H9 (cell line): ENCODE data around the gene PERM1. TPM values are rescaled to one million over a fixed set of nuclear protein-coding genes. Genes with fewer than 3 reads are reported as not detected.

Experiments used
- DNase-seq: peaks from one replicate; pipeline ENCODE4 v3.0.0-alpha.2; 2017
- H2AFZ ChIP-seq: one replicate; pipeline ENCODE4 v1.6.1; 2013; ENCODE audit warnings: mild to moderate bottlenecking, low read length, control low read depth, moderate library complexity
- H2AK5ac ChIP-seq: 2 replicates; pipeline ENCODE4 v1.6.1; 2013; ENCODE audit warnings: low read length, control low read depth, mixed read lengths; ENCODE audit not compliant: insufficient read length
- H2BK120ac ChIP-seq: one replicate; pipeline ENCODE4 v1.6.1; 2013; ENCODE audit warnings: low read depth, mild to moderate bottlenecking, low read length, control low read depth, inconsistent platforms; ENCODE audit not compliant: poor library complexity, severe bottlenecking
- H2BK12ac ChIP-seq: 2 replicates; pipeline ENCODE4 v1.6.1; 2013; ENCODE audit warnings: low read length, control low read depth, mixed read lengths, low read depth; ENCODE audit not compliant: insufficient read length
- H2BK15ac ChIP-seq: 2 replicates; pipeline ENCODE4 v1.6.1; 2013; ENCODE audit warnings: low read depth, low read length, control low read depth
- H2BK20ac ChIP-seq: one replicate; pipeline ENCODE4 v1.6.1; 2013; ENCODE audit warnings: low read depth, mild to moderate bottlenecking, low read length, control low read depth, inconsistent platforms; ENCODE audit not compliant: poor library complexity, severe bottlenecking
- H2BK5ac ChIP-seq: 2 replicates; pipeline ENCODE4 v1.6.1; 2013; ENCODE audit warnings: low read length, control low read depth, mixed read lengths; ENCODE audit not compliant: insufficient read length
- H3K14ac ChIP-seq: 2 replicates; pipeline ENCODE4 v1.6.1; 2013; ENCODE audit warnings: low read length, control low read depth; ENCODE audit not compliant: insufficient read depth
- H3K18ac ChIP-seq: 2 replicates; pipeline ENCODE4 v1.6.1; 2013; ENCODE audit warnings: low read depth, mild to moderate bottlenecking, mixed read lengths, low read length, control low read depth; ENCODE audit not compliant: insufficient read length
- H3K23ac ChIP-seq: 2 replicates; pipeline ENCODE4 v1.6.1; 2013; ENCODE audit warnings: low read length, control low read depth, mixed read lengths, low read depth; ENCODE audit not compliant: insufficient read length
- H3K23me2 ChIP-seq: 2 replicates; pipeline ENCODE4 v1.6.1; 2013; ENCODE audit warnings: low read depth, mild to moderate bottlenecking, mixed read lengths, low read length, control low read depth; ENCODE audit not compliant: insufficient read length, poor library complexity, severe bottlenecking
- H3K27ac ChIP-seq: 2 replicates; pipeline ENCODE4 v1.5.1; 2013; ENCODE audit warnings: low read length, control low read depth, mixed read lengths, low read depth; ENCODE audit not compliant: insufficient read length
- H3K27me3 ChIP-seq: 2 replicates; pipeline ENCODE4 v1.6.1; 2013; ENCODE audit warnings: low read length, control low read depth, inconsistent platforms; ENCODE audit not compliant: insufficient read depth
- H3K4ac ChIP-seq: 2 replicates; pipeline ENCODE4 v1.6.1; 2013; ENCODE audit warnings: low read depth, mild to moderate bottlenecking, control low read depth, inconsistent platforms, low read length, moderate library complexity
- H3K4me1 ChIP-seq: 2 replicates; pipeline ENCODE4 v1.6.1; 2013; ENCODE audit warnings: low read length, control low read depth, inconsistent platforms; ENCODE audit not compliant: insufficient read depth
- H3K4me2 ChIP-seq: 2 replicates; pipeline ENCODE4 v1.6.1; 2013; ENCODE audit warnings: low read length, control low read depth, mixed read lengths; ENCODE audit not compliant: insufficient read length, insufficient read depth
- H3K56ac ChIP-seq: 2 replicates; pipeline ENCODE4 v1.6.1; 2013; ENCODE audit warnings: low read depth, mild to moderate bottlenecking, mixed read lengths, low read length, control low read depth; ENCODE audit not compliant: insufficient read length
- H3K79me1 ChIP-seq: 2 replicates; pipeline ENCODE4 v1.6.1; 2013; ENCODE audit warnings: low read depth, mild to moderate bottlenecking, moderate library complexity, low read length, control low read depth, inconsistent platforms; ENCODE audit not compliant: insufficient read depth, poor library complexity, severe bottlenecking
- H3K79me2 ChIP-seq: 2 replicates; pipeline ENCODE4 v1.6.1; 2013; ENCODE audit warnings: low read length, control low read depth, inconsistent platforms; ENCODE audit not compliant: insufficient read depth
- H3K9ac ChIP-seq: 2 replicates; pipeline ENCODE4 v1.6.1; 2013; ENCODE audit warnings: low read length, control low read depth, mixed read lengths; ENCODE audit not compliant: insufficient read length; ENCODE audit errors: extremely low read depth
- H3K9me3 ChIP-seq: one replicate; pipeline ENCODE4 v1.6.1; 2013; ENCODE audit warnings: low read depth, low read length, inconsistent platforms; ENCODE audit not compliant: control insufficient read depth
- H3T11ph ChIP-seq: one replicate; pipeline ENCODE4 v1.6.1; 2013; ENCODE audit warnings: mild to moderate bottlenecking, low read length, control low read depth, inconsistent platforms
- H4K20me1 ChIP-seq: one replicate; pipeline ENCODE4 v1.6.1; 2013; ENCODE audit not compliant: control insufficient read depth, insufficient read length, insufficient read depth
- H4K5ac ChIP-seq: 2 replicates; pipeline ENCODE4 v1.6.1; 2013; ENCODE audit warnings: low read depth, mild to moderate bottlenecking, mixed read lengths, low read length, control low read depth; ENCODE audit not compliant: insufficient read length
- H4K8ac ChIP-seq: replicated peaks from 2 replicates; pipeline ENCODE4 v1.6.1; 2013; ENCODE audit warnings: low read length, control low read depth, mixed read lengths, low read depth; ENCODE audit not compliant: insufficient read length
- H4K91ac ChIP-seq: 2 replicates; pipeline ENCODE4 v1.6.1; 2013; ENCODE audit warnings: low read depth, mild to moderate bottlenecking, moderate library complexity, mixed read lengths, low read length, control low read depth; ENCODE audit not compliant: insufficient read length
- H3K27ac Mint-ChIP-seq, 3 experiments: 2 replicates in 2 of 3; 3 replicates in 1 of 3; pipeline ENCODE4 v1.8.0; 2020 to 2021; ENCODE audit warnings: mixed read lengths in 3 of 3, mild to moderate bottlenecking in 1 of 3, moderate library complexity in 1 of 3
- H3K27me3 Mint-ChIP-seq: 2 replicates; pipeline ENCODE4 v1.8.0; 2021; ENCODE audit warnings: low read depth, mild to moderate bottlenecking, moderate library complexity, mixed read lengths
- H3K36me3 Mint-ChIP-seq, 3 experiments: 2 replicates in 2 of 3; 3 replicates in 1 of 3; pipeline ENCODE4 v1.8.0; 2020 to 2021; ENCODE audit warnings: low read depth in 3 of 3, mixed read lengths in 3 of 3; ENCODE audit not compliant: insufficient read depth in 1 of 3
- H3K4me1 Mint-ChIP-seq, 2 experiments: 2 replicates each; pipeline ENCODE4 v1.8.0; 2020; ENCODE audit warnings: mixed read lengths in 2 of 2
- H3K4me3 Mint-ChIP-seq, 2 experiments: 2 replicates in 1 of 2; 3 replicates in 1 of 2; pipeline ENCODE4 v1.8.0; 2020 to 2021; ENCODE audit warnings: mild to moderate bottlenecking in 2 of 2, mixed read lengths in 2 of 2, moderate library complexity in 1 of 2
- H3K9me3 Mint-ChIP-seq, 2 experiments: 2 replicates in 1 of 2; 3 replicates in 1 of 2; pipeline ENCODE4 v1.8.0; 2020; ENCODE audit warnings: mild to moderate bottlenecking in 2 of 2, mixed read lengths in 2 of 2, moderate library complexity in 1 of 2
- CTCF ChIP-seq: fragments of 200-600 bp; sonication (generic); conservative IDR thresholded peaks from 3 replicates; pipeline ENCODE4 v1.8.0; 2021; ENCODE audit warnings: antibody characterized with exemption, mild to moderate bottlenecking
- WGBS: extraction: QIAGEN DNeasy Blood & Tissue Kit; methylation state at CpG from one replicate; pipeline ENCODE4 v1.1.7; 2013; ENCODE audit warnings: missing lambda C conversion rate, low lambda C conversion rate, mixed read lengths; ENCODE audit not compliant: insufficient read length; ENCODE audit errors: extremely low coverage; 5-methylcytosine and 5-hydroxymethylcytosine counted together
- total RNA-seq: library from RNA; stranded (reverse); gene quantifications from 2 replicates; pipeline ENCODE4 v1.2.1, GENCODE V29; 2021

Gene PERM1
- total RNA-seq, 1 experiment from 2014 or later = not detected

GRCh38 chr1:1026599-1027413 is 44.9 kb upstream of the PERM1 start:
- H3K79me1 ChIP-seq = no peaks in the 10 kb centered on the region
- H3K27ac Mint-ChIP-seq = no peak overlapping the region; a peak in 1 of 7 replicates
- no peak overlapping the region for H3K23ac ChIP-seq
- no peak overlapping the region for H3K18ac ChIP-seq
- H4K8ac ChIP-seq = no peak overlapping the region
- H4K5ac ChIP-seq = no peak overlapping the region
- DNase-seq = no peak
- no peak overlapping the region for H3K56ac ChIP-seq
- no peak overlapping the region; the same call in 1 of the 2 replicates for H3K14ac ChIP-seq
- no peak overlapping the region for H2AK5ac ChIP-seq
- H2BK20ac ChIP-seq = no peak overlapping the region
- no peak overlapping the region for H2BK15ac ChIP-seq
- H3T11ph ChIP-seq = no peak overlapping the region
- H3K9me3 Mint-ChIP-seq = no peaks in the 10 kb centered on the region; a peak in 1 of 5 replicates
- no peak overlapping the region for H3K4me2 ChIP-seq
- no peak overlapping the region for H2BK5ac ChIP-seq
- H2BK120ac ChIP-seq = no peak overlapping the region
- peaks cover 9% of the 10 kb centered on the region; the same call in 1 of the 2 replicates for H3K4me1 ChIP-seq
- H4K20me1 ChIP-seq = peaks cover 3% of the 10 kb centered on the region
- H3K4ac ChIP-seq = no peak overlapping the region
- H3K9ac ChIP-seq = no peak overlapping the region
- no peaks in the 10 kb centered on the region for H3K27me3 ChIP-seq
- no peak overlapping the region for H3K4me3 Mint-ChIP-seq
- H3K9me3 ChIP-seq = no peaks in the 10 kb centered on the region
- no peaks in the 10 kb centered on the region for H3K79me2 ChIP-seq
- no peak overlapping the region for H2AFZ ChIP-seq
- peaks cover 4% of the 10 kb centered on the region for H3K27me3 Mint-ChIP-seq
- H4K91ac ChIP-seq = no peak overlapping the region
- H3K4me1 Mint-ChIP-seq = peaks cover 26 to 36% of the 10 kb centered on the region in 2 experiments
- no peak overlapping the region for H3K27ac ChIP-seq
- WGBS = no CpG with 5 or more reads among the region's 21 CpGs
- H2BK12ac ChIP-seq = no peak overlapping the region
- TF ChIP-seq CTCF = no peak
- H3K36me3 Mint-ChIP-seq = peaks cover 3 to 23% (median 17%) of the 10 kb centered on the region in 3 experiments; a peak in 6 of 7 replicates
- no peaks in the 10 kb centered on the region for H3K23me2 ChIP-seq
